Aorta (tissue), 5 donors: ENCODE measurements around the gene C1orf21. TPM values are rescaled to one million over a fixed set of nuclear protein-coding genes. Genes with fewer than 3 reads are reported as not detected.

Source experiments
- ATAC-seq: fragments of 200-7000 bp; cut with Tn5 transposase; one replicate; pipeline ENCODE4 v1.9.1; 2022; ENCODE audit warnings: moderate library complexity; ENCODE audit not compliant: low FRiP score
- DNase-seq, 2 donors: peaks; one replicate each; pipeline ENCODE4 v3.0.0-alpha.2; 2020
- H3K27ac ChIP-seq, 2 donors: one replicate each; pipeline ENCODE4 v1.5.1; 2013; ENCODE audit warnings: low read length in 2 of 2, mild to moderate bottlenecking in 2 of 2, moderate library complexity in 2 of 2, control low read depth in 1 of 2, inconsistent platforms in 1 of 2, low read depth in 1 of 2
- H3K27me3 ChIP-seq, 2 donors: one replicate each; pipeline ENCODE4 v1.6.1; 2013; ENCODE audit warnings: control low read depth in 1 of 2, low read length in 1 of 2, mild to moderate bottlenecking in 1 of 2, moderate library complexity in 1 of 2; ENCODE audit not compliant: insufficient read depth in 2 of 2, control insufficient read depth in 1 of 2
- H3K36me3 ChIP-seq, 2 donors: one replicate each; pipeline ENCODE4 v1.6.1; 2013; ENCODE audit warnings: control low read depth in 1 of 2, low read length in 1 of 2, mild to moderate bottlenecking in 1 of 2; ENCODE audit not compliant: insufficient read depth in 2 of 2, control insufficient read depth in 1 of 2
- H3K4me1 ChIP-seq, 2 donors: one replicate each; pipeline ENCODE4 v1.6.1; 2013; ENCODE audit warnings: low read length in 2 of 2, control low read depth in 1 of 2, mild to moderate bottlenecking in 1 of 2, moderate library complexity in 1 of 2; ENCODE audit not compliant: insufficient read depth in 2 of 2, control insufficient read depth in 1 of 2
- H3K4me3 ChIP-seq, 2 donors: one replicate each; pipeline ENCODE4 v1.5.1; 2013; ENCODE audit warnings: low read length in 2 of 2, control low read depth in 1 of 2, mild to moderate bottlenecking in 1 of 2
- H3K9me3 ChIP-seq: one replicate; pipeline ENCODE4 v1.6.1; 2013; ENCODE audit warnings: mild to moderate bottlenecking, low read length; ENCODE audit not compliant: control insufficient read depth
- WGBS, 2 donors: extraction: QIAGEN DNeasy Blood & Tissue Kit; methylation state at CpG; one replicate each; pipeline ENCODE4 v1.1.7; 2013; 5-methylcytosine and 5-hydroxymethylcytosine counted together
- intact Hi-C, 2 donors: fragments of 100-400 bp; cut with DNase I; formaldehyde crosslinking; loops; one replicate each; pipeline versions ENCODE4 v1.14.2 to v1.15.0; 2022
- polyA plus RNA-seq, 2 donors: library from polyadenylated mRNA; stranded (reverse); fragments of 200-250 nt; gene quantifications; one replicate each; pipeline ENCODE4 v1.2.3, GENCODE V29; 2013
- total RNA-seq, 2 donors: library from RNA; stranded (reverse); fragmentation: NEBNext Ultra II Directional; extraction: Animal tissue kit (Norgen Biotek cat#: 25700); gene quantifications; one replicate each; pipeline ENCODE4 v1.2.1, GENCODE V29; 2021
- donor health status: healthy with polysubstance abuse.
- donor health status: Bipolar disorder and iron deficiency.
- donor health status: DM: no; HTN: no; CAD: no.
- donor health status: DM: no; HTN: no; CAD: no.
- donor health status: DM: yes; HTN: yes; CAD: no.

Gene C1orf21
- total and polyA plus RNA-seq, 4 donors: 7.6 to 65.7 (median 42.9) TPM

- Histone ChIP-seq H3K4me3 (no peak overlapping the region), H3K27ac (no peak overlapping the region), H3K27me3 (no peaks in the 10 kb centered on the region), H3K4me1 (no peaks in the 10 kb centered on the region), H3K36me3 (no peaks in the 10 kb centered on the region), H3K9me3 (no peaks in the 10 kb centered on the region)
- ATAC-seq (peak; percentile 6), DNase-seq (no peak)
- WGBS, 2 donors: 76 to 79% methylated on average over 6 of the region's 6 CpGs
- intact Hi-C loops: no loop called here
Measured at GRCh38 chr1:184635980-184636431, 249.2 kb downstream of the C1orf21 start.

GRCh38 chr1:184637664-184638240, 250.9 kb downstream of the C1orf21 start:
- H3K27ac ChIP-seq: no peak overlapping the region
- intact Hi-C loops: no loop called here
- DNase-seq: no peak
- ATAC-seq: no peak
- H3K4me1 ChIP-seq: no peaks in the 10 kb centered on the region
- H3K4me3 ChIP-seq: no peak overlapping the region
- H3K27me3 ChIP-seq: no peaks in the 10 kb centered on the region
- no peaks in the 10 kb centered on the region for H3K9me3 ChIP-seq
- WGBS, 2 donors: 96 to 97% methylated on average over 2 of the region's 2 CpGs
- H3K36me3 ChIP-seq: no peaks in the 10 kb centered on the region

- intact Hi-C loops: no loop called here
- Histone ChIP-seq H3K36me3 (no peaks in the 10 kb centered on the region), H3K27me3 (no peaks in the 10 kb centered on the region), H3K27ac (no peak overlapping the region), H3K4me1 (no peaks in the 10 kb centered on the region), H3K9me3 (no peaks in the 10 kb centered on the region), H3K4me3 (no peak overlapping the region)
- 95 to 100% methylated on average over 2 of the region's 2 CpGs for whole genome bisulfite sequencing, 2 donors
- no peak for DNase-seq
- no peak for ATAC-seq
Measured at GRCh38 chr1:184639205-184639604, 252.4 kb downstream of the C1orf21 start.

GRCh38 chr1:184640505-184640904, 253.7 kb downstream of the C1orf21 start:
- 92 to 96% methylated on average over 3 of the region's 3 CpGs for WGBS, 2 donors
- H3K27ac ChIP-seq: no peak overlapping the region

GRCh38 chr1:184641894-184642293, 255.1 kb downstream of the C1orf21 start:
- ATAC-seq (no peak), DNase-seq (no peak)
- H3K9me3 ChIP-seq: no peaks in the 10 kb centered on the region
- no peaks in the 10 kb centered on the region for H3K27me3 ChIP-seq
- peaks cover 0 to 1% of the 10 kb centered on the region in 2 donors for H3K4me1 ChIP-seq
- H3K4me3 ChIP-seq: no peak overlapping the region
- H3K36me3 ChIP-seq: no peaks in the 10 kb centered on the region
- WGBS, 2 donors: 84 to 90% methylated on average over 2 of the region's 2 CpGs
- intact Hi-C loops: no loop called here
- H3K27ac ChIP-seq: no peak overlapping the region

More at GRCh38 chr1:184640505-184640904, 253.7 kb downstream of the C1orf21 start:
- no peak for ATAC-seq
- intact Hi-C loops: no loop called here
- H3K9me3 ChIP-seq: no peaks in the 10 kb centered on the region
- no peaks in the 10 kb centered on the region for H3K36me3 ChIP-seq
- H3K4me3 ChIP-seq: no peak overlapping the region
- no peaks in the 10 kb centered on the region for H3K27me3 ChIP-seq
- no peak for DNase-seq
- H3K4me1 ChIP-seq: no peaks in the 10 kb centered on the region

- H3K27ac ChIP-seq: no peak overlapping the region
- 3 to 11% methylated on average over 1 of the region's 1 CpG for WGBS, 2 donors
- DNase-seq (no peak), ATAC-seq (no peak)
- no peaks in the 10 kb centered on the region for H3K36me3 ChIP-seq
- H3K4me1 ChIP-seq: peaks cover 0 to 3% of the 10 kb centered on the region in 2 donors
- no peaks in the 10 kb centered on the region for H3K9me3 ChIP-seq
- intact Hi-C loops: no loop called here
- no peak overlapping the region for H3K4me3 ChIP-seq
- H3K27me3 ChIP-seq: no peaks in the 10 kb centered on the region
Measured at GRCh38 chr1:184643661-184644060, 256.8 kb downstream of the C1orf21 start.

GRCh38 chr1:184644771-184645170, 257.9 kb downstream of the C1orf21 start:
- intact Hi-C loops: no loop called here
- ATAC-seq: no peak
- peaks cover 0 to 9% of the 10 kb centered on the region in 2 donors for H3K4me1 ChIP-seq

GRCh38 chr1:184646178-184646701, 259.4 kb downstream of the C1orf21 start:
- no peaks in the 10 kb centered on the region for H3K27me3 ChIP-seq
- H3K4me3 ChIP-seq: no peak overlapping the region
- peaks cover 0 to 9% of the 10 kb centered on the region in 2 donors for H3K4me1 ChIP-seq
- WGBS, 2 donors: 67 to 68% methylated on average over 3 of the region's 3 CpGs
- intact Hi-C loops: no loop called here
- no peak overlapping the region for H3K27ac ChIP-seq
- no peak for ATAC-seq
- H3K9me3 ChIP-seq: no peaks in the 10 kb centered on the region
- DNase-seq: no peak
- H3K36me3 ChIP-seq: no peaks in the 10 kb centered on the region

More at GRCh38 chr1:184644771-184645170, 257.9 kb downstream of the C1orf21 start:
- no peak for DNase-seq
- Histone ChIP-seq H3K27ac (no peak overlapping the region), H3K4me3 (no peak overlapping the region), H3K27me3 (no peaks in the 10 kb centered on the region), H3K36me3 (no peaks in the 10 kb centered on the region), H3K9me3 (no peaks in the 10 kb centered on the region)
- WGBS, 2 donors: 96 to 97% methylated on average over 11 of the region's 11 CpGs

GRCh38 chr1:184646824-184647223, 260.0 kb downstream of the C1orf21 start:
- Histone ChIP-seq H3K27me3 (no peaks in the 10 kb centered on the region), H3K9me3 (no peaks in the 10 kb centered on the region), H3K4me1 (peaks cover 0 to 9% of the 10 kb centered on the region in 2 donors), H3K27ac (no peak overlapping the region), H3K36me3 (no peaks in the 10 kb centered on the region), H3K4me3 (no peak overlapping the region)
- ATAC-seq (peak; percentile 70), DNase-seq (peak in 1 of 2 donors; percentile 57)
- intact Hi-C loops: no loop called here
- 0 to 13% methylated on average over 3 of the region's 3 CpGs for WGBS, 2 donors
